Measurements from ENCODE around the gene TRIM65. TPM values are rescaled to one million over a fixed set of nuclear protein-coding genes. Genes with fewer than 3 reads are reported as not detected.
A peak's percentile ranks its signal among the peaks of the same experiment; 100 is the strongest.

The TRIM65 gene
- total and polyA plus RNA-seq, 2 of the 13 experiments (the other 11 are each of a cell fraction or from before 2014, with no cell fraction given) = 10.3 to 22.4 TPM

- TF ChIP-seq ZBTB43 (CRISPR knock-in tag; conservative IDR thresholded peaks at IDR 0.05) (no peak), AFF4 (CRISPR knock-in tag; IDR thresholded peaks at IDR 0.05) (0 out of 2 replicates have a peak, but pooled peaks have one; percentile 32), HNRNPLL (IDR thresholded peaks at IDR 0.05; ENCODE audit: low read depth, low read length, poor library complexity, severe bottlenecking) (peak; percentile 57), DMAP1 (CRISPR knock-in tag; IDR thresholded peaks at IDR 0.05) (peak; percentile 53; the same call in 1 of the 2 replicates), ZNF225 (CRISPR knock-in tag; IDR thresholded peaks at IDR 0.05) (peak; percentile 60), CTCF (CRISPR knock-in tag; IDR thresholded peaks at IDR 0.05) (peak; percentile 8; the same call in 1 of the 2 replicates), KMT2B (CRISPR knock-in tag; IDR thresholded peaks at IDR 0.05) (0 out of 2 replicates have a peak, but pooled peaks have one; percentile 16), ZBTB7A (CRISPR knock-in tag; IDR thresholded peaks at IDR 0.05) (peak; percentile 87; the same call in 1 of the 2 replicates), TCF7 (IDR thresholded peaks at IDR 0.05; ENCODE audit: low read depth) (peak; percentile 10; the same call in 1 of the 2 replicates), THAP11 (CRISPR knock-in tag; IDR thresholded peaks at IDR 0.05) (peak; percentile 27; the same call in 1 of the 2 replicates), ZNF737 (CRISPR knock-in tag; IDR thresholded peaks at IDR 0.05; ENCODE audit: borderline replicate concordance) (peak; percentile 9; the same call in 1 of the 2 replicates), ZNF547 (CRISPR knock-in tag; IDR thresholded peaks at IDR 0.05) (peak; percentile 91), MAZ (IDR thresholded peaks at IDR 0.05; ENCODE audit: borderline replicate concordance, low read depth, low read length) (peak; percentile 27), MAZ (CRISPR knock-in tag; IDR thresholded peaks at IDR 0.05; ENCODE audit: low read depth) (peak; percentile 58), NCOA1 (CRISPR knock-in tag; IDR thresholded peaks at IDR 0.05) (no peak), ZMYM3 (CRISPR knock-in tag; IDR thresholded peaks at IDR 0.05) (0 out of 2 replicates have a peak, but pooled peaks have one; percentile 46), KLF13 (CRISPR knock-in tag; IDR thresholded peaks at IDR 0.05) (peak; percentile 56; the same call in 1 of the 2 replicates), ZNF747 (CRISPR knock-in tag; IDR thresholded peaks at IDR 0.05; ENCODE audit: borderline replicate concordance) (0 out of 2 replicates have a peak, but pooled peaks have one; percentile 39), NFE2L1 (CRISPR knock-in tag; IDR thresholded peaks at IDR 0.05; ENCODE audit: borderline replicate concordance) (peak; percentile 46; the same call in 1 of the 2 replicates), HES4 (CRISPR knock-in tag; IDR thresholded peaks at IDR 0.05; ENCODE audit: borderline replicate concordance) (peak; percentile 13; the same call in 1 of the 2 replicates)
Observed at GRCh38 chr17:75843577-75844529, 52.9 kb downstream of the TRIM65 start, which contains the start of gene UNC13D (continued).

All from HepG2 (cell line).